NCI-H82 treated with DMSO at 0.1 percent for 48 hours (cell line): Measurements from ENCODE around the gene LPGAT1.
"Not testable (repeated sequence)": the region's sequence is repeated elsewhere in the genome, so short reads cannot be mapped to it uniquely, and the experiment has no call there.

Experiments
- DNase-seq: peaks from one replicate; lab custom pipeline; 2025; ENCODE audit not compliant: unreplicated experiment; lab: John Stamatoyannopoulos, UW

LPGAT1 gene, protein sequence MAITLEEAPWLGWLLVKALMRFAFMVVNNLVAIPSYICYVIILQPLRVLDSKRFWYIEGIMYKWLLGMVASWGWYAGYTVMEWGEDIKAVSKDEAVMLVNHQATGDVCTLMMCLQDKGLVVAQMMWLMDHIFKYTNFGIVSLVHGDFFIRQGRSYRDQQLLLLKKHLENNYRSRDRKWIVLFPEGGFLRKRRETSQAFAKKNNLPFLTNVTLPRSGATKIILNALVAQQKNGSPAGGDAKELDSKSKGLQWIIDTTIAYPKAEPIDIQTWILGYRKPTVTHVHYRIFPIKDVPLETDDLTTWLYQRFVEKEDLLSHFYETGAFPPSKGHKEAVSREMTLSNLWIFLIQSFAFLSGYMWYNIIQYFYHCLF

DNA sequence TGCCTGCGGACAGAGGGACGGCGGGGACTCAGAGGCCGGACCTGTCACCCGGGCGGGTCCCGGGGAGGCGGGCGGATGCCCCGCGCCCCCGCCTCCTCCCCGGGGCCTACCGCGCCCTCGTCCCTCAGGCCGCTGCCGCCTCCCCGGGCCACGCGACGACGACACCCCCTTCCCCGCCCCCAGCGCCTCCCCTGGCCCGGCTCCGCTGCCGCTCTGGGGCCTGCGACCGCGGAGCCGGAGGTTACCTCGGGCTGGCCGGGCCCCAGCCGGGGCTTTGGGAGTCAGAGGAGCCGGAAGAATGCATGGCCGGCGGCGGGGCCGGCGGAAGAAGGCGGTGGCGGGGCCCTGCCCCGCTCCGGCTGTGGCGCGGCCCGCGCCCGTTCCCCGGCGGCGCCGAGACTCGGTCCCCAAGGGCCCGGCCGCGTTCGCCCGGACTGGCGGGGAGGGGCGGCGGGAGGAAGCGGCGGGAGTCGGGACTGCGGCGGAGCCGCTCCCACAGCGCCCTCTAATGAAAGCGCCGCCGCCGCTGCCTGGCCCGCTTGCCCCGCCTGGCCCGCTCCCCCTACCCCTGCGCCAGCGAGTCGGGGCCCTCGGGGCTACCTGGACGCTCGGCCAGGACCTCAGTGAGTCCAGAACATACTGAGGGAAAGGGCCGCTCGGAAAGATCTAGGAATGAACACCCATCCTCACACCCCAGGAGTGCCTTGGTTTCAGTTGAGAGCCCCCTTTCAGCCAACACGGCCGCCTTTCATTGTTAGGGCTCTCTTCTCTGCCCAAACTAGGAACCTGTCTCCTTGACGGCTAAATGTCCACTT lies at the start of gene LPGAT1:
LPGAT1 (minus strand) TSS at position 436 of the 815 bp plus-strand sequence. CDS start 1,467 bp downstream, outside the sequence.
- peak; percentile 63 for DNase-seq

DNA sequence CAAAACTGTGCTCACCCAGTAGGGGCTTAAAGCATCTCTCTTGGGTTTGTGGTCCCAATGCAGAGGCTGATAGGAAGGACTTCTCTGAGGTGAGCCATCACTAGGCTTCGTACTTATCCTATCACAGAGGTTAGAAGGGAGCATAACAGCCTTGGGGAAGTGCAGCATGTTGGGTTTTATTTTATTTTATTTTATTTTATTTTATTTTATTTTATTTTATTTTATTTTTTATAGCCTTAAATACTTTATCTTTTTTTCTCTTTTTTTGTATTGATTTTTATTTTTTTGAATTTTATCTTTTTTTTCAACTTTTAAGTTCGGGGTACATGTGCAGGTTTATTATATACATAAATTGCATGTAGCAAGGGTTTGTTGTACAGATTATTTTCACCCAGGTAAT lies 48.9 kb upstream of the LPGAT1 start:
- DNase-seq, result no peak

DNA sequence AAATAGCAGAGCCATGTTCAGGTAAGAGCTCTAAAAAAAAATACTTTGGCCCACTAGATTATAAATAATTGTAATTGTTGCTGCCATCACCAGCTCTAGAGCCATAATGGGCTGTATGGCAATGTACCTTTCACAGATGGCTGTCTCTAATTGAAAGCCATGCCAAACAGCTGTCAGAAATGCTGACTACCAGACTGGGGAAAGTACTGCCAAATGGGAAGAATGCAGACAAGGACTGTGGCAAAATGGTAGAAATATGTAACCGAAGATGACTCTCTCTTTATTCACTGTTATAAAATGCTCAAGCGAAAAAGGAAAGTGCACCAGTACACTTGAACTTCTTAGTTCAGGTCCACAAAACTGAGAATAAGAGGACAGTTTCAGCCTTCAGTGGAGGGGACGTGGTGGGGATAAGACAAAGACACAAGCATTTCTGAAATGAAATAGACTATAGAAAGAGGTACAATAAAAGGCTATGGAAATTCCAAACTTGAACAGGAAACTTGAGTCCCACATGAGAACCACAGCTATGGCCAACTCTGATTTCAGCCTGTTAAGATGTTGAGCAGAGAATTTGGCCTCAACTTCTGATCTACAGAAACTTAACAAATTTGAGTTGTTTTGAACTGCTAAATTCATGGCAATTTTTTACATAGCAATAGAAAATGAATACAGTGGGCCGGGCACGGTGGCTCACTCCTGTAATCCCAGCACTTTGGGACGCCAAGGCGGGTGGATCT lies 46.5 kb upstream of the LPGAT1 start:
- no peak for DNase-seq

GRCh38 chr1:211875541-211875940 lies 45.0 kb upstream of the LPGAT1 start:
- DNase-seq, result no peak

- no peak for DNase-seq
Measured at GRCh38 chr1:211874521-211875347, 44.2 kb upstream of the LPGAT1 start.

DNA sequence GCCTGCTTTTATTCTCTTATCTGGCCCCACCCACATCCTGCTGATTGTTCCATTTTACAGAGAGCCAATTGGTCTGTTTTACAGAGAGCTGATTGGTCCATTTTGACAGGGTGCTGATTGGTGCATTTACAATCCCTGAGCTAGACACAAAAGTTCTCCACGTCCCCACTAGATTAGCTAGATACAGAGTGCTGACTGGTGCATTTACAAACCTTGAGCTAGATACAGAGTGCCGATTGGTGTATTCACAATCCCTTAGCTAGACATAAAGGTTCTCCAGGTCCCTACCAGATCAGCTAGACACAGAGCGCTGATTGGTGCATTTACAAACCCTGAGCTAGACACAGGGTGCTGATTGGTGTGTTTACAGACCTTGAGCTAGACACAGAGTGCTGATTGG lies 43.2 kb upstream of the LPGAT1 start:
- DNase-seq, result not testable (repeated sequence)

- DNase-seq, result no peak
Measured at GRCh38 chr1:211870156-211870555, 39.6 kb upstream of the LPGAT1 start.

DNA sequence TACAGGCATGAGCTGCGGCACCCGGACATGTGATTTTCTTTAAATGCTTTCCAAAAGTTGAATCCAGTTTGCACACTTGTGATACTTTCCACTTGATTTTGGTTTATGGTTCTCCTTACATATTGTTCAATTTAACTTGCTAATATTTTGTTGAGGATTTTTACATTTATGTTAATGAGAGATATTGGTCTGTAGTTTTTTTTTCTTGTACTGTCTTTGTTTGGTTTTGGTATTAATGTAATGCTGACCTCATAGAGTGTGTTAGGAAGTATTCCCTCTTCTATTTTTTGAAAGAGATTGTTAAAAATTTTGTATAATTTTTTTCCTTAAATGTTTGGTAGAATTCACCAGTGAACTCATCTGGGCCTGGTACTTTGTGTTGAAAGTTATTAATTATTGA lies 34.6 kb upstream of the LPGAT1 start:
- no peak for DNase-seq

- DNase-seq, result no peak
Measured at GRCh38 chr1:211859405-211859804, 28.8 kb upstream of the LPGAT1 start.

- no peak for DNase-seq
Measured at GRCh38 chr1:211851174-211851573, 20.6 kb upstream of the LPGAT1 start.

GRCh38 chr1:211843507-211844298 lies 13.1 kb upstream of the LPGAT1 start:
- DNase-seq, result no peak

- DNase-seq, result no peak
Measured at GRCh38 chr1:211843018-211843417, 12.5 kb upstream of the LPGAT1 start.

- no peak for DNase-seq
Measured at GRCh38 chr1:211842518-211842917, 12.0 kb upstream of the LPGAT1 start.

DNA sequence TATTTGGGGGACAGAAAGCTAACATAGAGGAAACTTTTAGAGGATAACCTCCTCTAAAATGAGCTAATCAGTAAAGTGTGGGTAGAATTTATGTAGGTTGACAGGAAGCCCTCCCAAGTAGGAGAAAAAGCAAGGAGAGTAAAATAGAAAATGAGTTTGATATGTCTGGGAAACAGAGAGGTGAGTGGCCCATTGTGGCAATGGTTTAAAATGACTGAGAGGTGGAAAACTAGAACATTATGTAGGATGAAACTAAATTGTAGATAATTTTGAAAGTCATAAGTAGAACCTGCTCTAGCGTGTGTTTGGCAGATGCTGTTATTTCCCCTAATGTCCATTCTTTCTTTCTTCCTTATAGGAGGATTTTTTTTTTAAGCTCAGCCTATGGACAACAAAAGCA lies 8.5 kb upstream of the LPGAT1 start:
- no peak for DNase-seq

DNA sequence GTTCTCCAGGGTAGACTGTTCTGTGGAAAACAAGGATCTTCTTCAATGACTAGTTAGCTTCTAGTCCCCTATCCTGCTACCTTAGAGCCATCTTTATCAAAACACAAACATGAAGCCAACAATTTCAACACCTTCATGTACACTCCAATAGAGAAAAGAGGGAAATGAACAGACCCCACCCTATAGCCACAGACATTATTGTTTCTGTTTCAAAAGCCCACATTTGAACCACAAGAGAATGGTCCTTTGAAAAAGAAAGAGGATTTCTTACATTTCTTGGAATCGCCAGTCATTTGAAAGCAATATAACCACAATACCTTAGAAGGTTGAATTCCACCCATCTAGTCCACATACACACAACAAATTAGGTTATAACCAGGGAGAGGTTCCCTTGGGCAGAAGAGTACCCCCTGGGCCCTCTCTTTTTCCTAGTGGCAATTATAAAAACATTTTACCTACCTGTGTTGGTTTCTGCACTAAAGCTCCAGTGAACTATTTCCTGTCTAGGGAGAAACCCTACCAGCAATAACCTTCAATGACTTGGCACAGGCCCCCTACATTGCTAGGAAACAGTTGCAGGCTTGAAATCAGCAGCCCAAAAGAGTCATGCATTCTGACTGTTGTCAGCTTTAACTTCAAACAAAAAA lies 2.7 kb upstream of the LPGAT1 start:
- DNase-seq, result no peak

GRCh38 chr1:211832661-211833060 lies 2.1 kb upstream of the LPGAT1 start:
- no peak for DNase-seq

GRCh38 chr1:211831558-211832323 lies 1.2 kb upstream of the LPGAT1 start:
- DNase-seq, result peak; percentile 94

DNA sequence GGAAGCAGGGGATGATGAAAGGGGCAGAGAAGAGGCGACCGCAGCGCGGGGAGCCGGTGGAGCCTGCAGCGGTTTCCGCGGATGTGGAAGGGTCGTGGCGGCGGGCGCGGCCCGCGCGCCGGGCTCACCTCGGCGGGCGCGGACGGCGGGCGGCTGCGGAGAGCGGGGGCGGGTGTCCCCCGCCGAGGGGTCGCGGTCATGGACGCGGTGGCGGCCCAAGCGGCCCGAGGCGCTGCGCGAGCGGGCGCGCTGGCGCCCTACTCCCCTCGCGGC lies 572 bp downstream of the LPGAT1 start:
- no peak for DNase-seq
